ENCODE measurements around the gene PDLIM5. TPM values are rescaled to one million over a fixed set of nuclear protein-coding genes. Genes with fewer than 3 reads are reported as not detected.

The PDLIM5 gene
- total and polyA plus RNA-seq, 2 of the 8 experiments (the other 6 are each of a cell fraction or from before 2014, with no cell fraction given): 37.3 to 62.1 TPM

DNA sequence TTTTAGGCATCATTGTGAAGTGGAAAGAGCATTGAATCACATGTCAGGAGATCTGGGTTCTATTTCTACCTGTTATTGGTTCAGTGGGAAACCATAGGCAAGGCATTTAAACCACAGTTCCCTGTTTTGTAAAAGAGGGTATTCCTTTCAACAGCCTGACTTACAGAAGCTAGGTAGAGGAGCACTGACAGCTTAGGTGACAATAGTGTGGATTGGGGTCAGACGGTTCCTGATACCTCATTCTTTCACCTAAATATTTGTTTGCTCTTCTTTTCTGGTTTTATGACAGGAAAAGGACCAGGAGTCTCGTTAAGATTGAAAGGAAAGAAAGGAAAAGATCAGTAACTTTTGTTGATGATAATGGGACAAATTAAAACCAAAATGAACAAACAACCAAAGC lies 15.9 kb upstream of the PDLIM5 start:
- Histone ChIP-seq H3K4me3 (ENCODE audit: extremely low read depth in 1 of 4, insufficient read depth in 2 of 4, low read depth in 3 of 4, low read length in 4 of 4) (no peak overlapping the region), H3K4ac (replicated peaks; ENCODE audit: insufficient read length, low read depth, low read length) (no peak overlapping the region), H4K20me1 (replicated peaks in 1 of 2; ENCODE audit: control insufficient read depth in 1 of 2, insufficient read depth in 2 of 2, low read length in 2 of 2) (no peaks in the 10 kb centered on the region), H3K4me2 (ENCODE audit: insufficient read depth in 1 of 2, low read depth in 2 of 2, low read length in 2 of 2) (no peak overlapping the region), H3K4me1 (replicated peaks in 1 of 4; ENCODE audit: control insufficient read depth in 3 of 4, insufficient read depth in 4 of 4, low read length in 3 of 4) (no peaks in the 10 kb centered on the region), H2BK120ac (replicated peaks; ENCODE audit: low read depth, low read length) (no peak overlapping the region), H2BK15ac (ENCODE audit: low read length) (no peak overlapping the region), H3K36me3 (ENCODE audit: control insufficient read depth in 2 of 4, insufficient read depth in 4 of 4, low read length in 3 of 4) (no peaks in the 10 kb centered on the region), H3K9ac (replicated peaks in 1 of 4; ENCODE audit: extremely low read depth in 1 of 4, low read depth in 3 of 4, low read length in 3 of 4) (no peak overlapping the region), H4K5ac (ENCODE audit: insufficient read length, low read depth, low read length) (no peak overlapping the region), H3K18ac (ENCODE audit: extremely low read depth, low read length) (no peak overlapping the region), H3K23me2 (ENCODE audit: low read depth, low read length) (no peaks in the 10 kb centered on the region), H2AFZ (ENCODE audit: low read length) (no peak overlapping the region), H2BK12ac (ENCODE audit: low read depth, low read length) (no peak overlapping the region), H2BK20ac (ENCODE audit: low read length) (no peak overlapping the region), H3K23ac (ENCODE audit: insufficient read length) (no peak overlapping the region), H2BK5ac (ENCODE audit: low read depth, low read length) (no peak overlapping the region), H3K27ac (ENCODE audit: low read depth, low read length) (no peak overlapping the region), H3K79me1 (ENCODE audit: low read depth, low read length) (no peaks in the 10 kb centered on the region), H3K79me2 (ENCODE audit: control insufficient read depth in 1 of 2, insufficient read depth in 2 of 2, low read length in 2 of 2) (no peaks in the 10 kb centered on the region), H4K91ac (replicated peaks; ENCODE audit: insufficient read length, low read length) (no peak overlapping the region), H4K8ac (ENCODE audit: extremely low read depth, insufficient read depth, low read length) (no peak overlapping the region), H3K9me3 (ENCODE audit: insufficient read depth in 2 of 2, low read depth in 1 of 2, low read length in 1 of 2) (no peaks in the 10 kb centered on the region), H3K56ac (replicated peaks; ENCODE audit: insufficient read length, low read depth, low read length) (no peak overlapping the region), H3K14ac (ENCODE audit: insufficient read length) (no peak overlapping the region), H2AK5ac (ENCODE audit: low read depth, low read length) (no peak overlapping the region), H3K27me3 (replicated peaks in 1 of 4; ENCODE audit: control insufficient read depth in 3 of 4, extremely low read depth in 1 of 4, insufficient read depth in 3 of 4, low read length in 3 of 4) (no peaks in the 10 kb centered on the region)
- WGBS, 2 experiments (ENCODE audit: extremely low coverage in 1 of 2, insufficient coverage in 1 of 2, insufficient read length in 1 of 2, insufficient replicate concordance in 2 of 2, low coverage in 1 of 2, low lambda C conversion rate in 2 of 2, missing lambda C conversion rate in 1 of 2): 63% methylated on average over 2 of the region's 2 CpGs; no CpG with 5 or more reads in 1 of the 2 experiments
- TF ChIP-seq, protein P1, sequence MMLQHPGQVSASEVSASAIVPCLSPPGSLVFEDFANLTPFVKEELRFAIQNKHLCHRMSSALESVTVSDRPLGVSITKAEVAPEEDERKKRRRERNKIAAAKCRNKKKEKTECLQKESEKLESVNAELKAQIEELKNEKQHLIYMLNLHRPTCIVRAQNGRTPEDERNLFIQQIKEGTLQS (IDR thresholded peaks at IDR 0.05; ENCODE audit: insufficient read depth, low read depth, low read length): no peak
- TF ChIP-seq TCF12 (IDR thresholded peaks at IDR 0.05; ENCODE audit: low read depth, low read length) (no peak), HDAC2 (IDR thresholded peaks at IDR 0.05; ENCODE audit: borderline replicate concordance in 1 of 2, low read depth in 2 of 2, low read length in 2 of 2) (no peak), POU5F1 (IDR thresholded peaks at IDR 0.05; ENCODE audit: low read depth, low read length) (no peak), SIRT6 (IDR thresholded peaks at IDR 0.05; ENCODE audit: low read length) (no peak), CHD2 (IDR thresholded peaks at IDR 0.05; ENCODE audit: low read length) (no peak), RXRA (IDR thresholded peaks at IDR 0.05; ENCODE audit: insufficient read depth, low read depth, low read length) (no peak), CEBPB (IDR thresholded peaks at IDR 0.05; ENCODE audit: low read depth, low read length) (no peak), BRCA1 (IDR thresholded peaks at IDR 0.05; ENCODE audit: low read depth, low read length) (no peak), SRF (IDR thresholded peaks at IDR 0.05; ENCODE audit: low read depth, low read length) (no peak), SP1 (IDR thresholded peaks at IDR 0.05; ENCODE audit: low read depth, low read length) (no peak), NRF1 (IDR thresholded peaks at IDR 0.05; ENCODE audit: low read depth, low read length) (no peak)
- TF ChIP-seq, protein P2, sequence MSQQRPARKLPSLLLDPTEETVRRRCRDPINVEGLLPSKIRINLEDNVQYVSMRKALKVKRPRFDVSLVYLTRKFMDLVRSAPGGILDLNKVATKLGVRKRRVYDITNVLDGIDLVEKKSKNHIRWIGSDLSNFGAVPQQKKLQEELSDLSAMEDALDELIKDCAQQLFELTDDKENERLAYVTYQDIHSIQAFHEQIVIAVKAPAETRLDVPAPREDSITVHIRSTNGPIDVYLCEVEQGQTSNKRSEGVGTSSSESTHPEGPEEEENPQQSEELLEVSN (IDR thresholded peaks at IDR 0.05): no peak
- TF ChIP-seq, protein P3, sequence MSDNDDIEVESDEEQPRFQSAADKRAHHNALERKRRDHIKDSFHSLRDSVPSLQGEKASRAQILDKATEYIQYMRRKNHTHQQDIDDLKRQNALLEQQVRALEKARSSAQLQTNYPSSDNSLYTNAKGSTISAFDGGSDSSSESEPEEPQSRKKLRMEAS (IDR thresholded peaks at IDR 0.05): no peak
- CTCF ChIA-PET (ENCODE audit: partially characterized antibody): interaction anchor here (1.4 kb wide), 1 partner anchor 29 kb away, joined by 6 read pairs; no protein-coding TSS in a partner anchor
- peak; percentile 19 for FAIRE-seq
- POLR2A ChIA-PET (ENCODE audit: partially characterized antibody): no interaction called here
- DNase-seq (ENCODE audit: low read depth in 1 of 2, low spot score in 2 of 2): no peak

Data from H1 (cell line).